HG03460 (cell line): ENCODE data around the gene FAM174C.
A peak's percentile ranks its signal among the peaks of the same experiment; 100 is the strongest.
"Not testable (repeated sequence)": the region's sequence is repeated elsewhere in the genome, so short reads cannot be mapped to it uniquely, and the experiment has no call there.

Experiments used
- ATAC-seq: cut with Tn5 transposase; IDR thresholded peaks from one replicate; pipeline ENCODE4 v1.9.1; 2021; ENCODE audit not compliant: unreplicated experiment

Gene FAM174C

GRCh38 chr19:1237027-1237659 is 38.2 kb upstream of the FAM174C start:
- ATAC-seq = no peak

- ATAC-seq = no peak
Observed at GRCh38 chr19:1237754-1238368, 37.5 kb upstream of the FAM174C start, which contains the start of gene CBARP. CBARP (minus strand) TSS chr19:1238005; CDS start chr19:1236100, 1,905 bp downstream.

- no peak for ATAC-seq
Observed at GRCh38 chr19:1238369-1239303, 36.7 kb upstream of the FAM174C start.

GRCh38 chr19:1239420-1239795 is 35.9 kb upstream of the FAM174C start:
- ATAC-seq = no peak

- no peak for ATAC-seq
Observed at GRCh38 chr19:1239796-1240737, 35.3 kb upstream of the FAM174C start.

GRCh38 chr19:1240925-1241324 is 34.4 kb upstream of the FAM174C start:
- ATAC-seq = no peak

- ATAC-seq = peak; percentile 45
Observed at GRCh38 chr19:1241417-1242095, 33.8 kb upstream of the FAM174C start, which contains the start of gene ATP5F1D. ATP5F1D (plus strand) TSS chr19:1241751; CDS start chr19:1241851, 100 bp downstream.

- no peak for ATAC-seq
Observed at GRCh38 chr19:1243768-1244692, 31.3 kb upstream of the FAM174C start.

- ATAC-seq = no peak
Observed at GRCh38 chr19:1244693-1245451, 30.5 kb upstream of the FAM174C start.

GRCh38 chr19:1245494-1246264 is 29.7 kb upstream of the FAM174C start:
- no peak for ATAC-seq

- not testable (repeated sequence) for ATAC-seq
Observed at GRCh38 chr19:1246265-1247087, 28.9 kb upstream of the FAM174C start.

- ATAC-seq = no peak
Observed at GRCh38 chr19:1247748-1248138, 27.6 kb upstream of the FAM174C start.

GRCh38 chr19:1248139-1248785 is 27.1 kb upstream of the FAM174C start, which contains the start of gene MIDN:
MIDN (plus strand) TSS chr19:1248583; CDS start chr19:1250297, 1,714 bp downstream.
- peak; percentile 12 for ATAC-seq

GRCh38 chr19:1248786-1249297 is 26.5 kb upstream of the FAM174C start:
- peak; percentile 24 for ATAC-seq

- ATAC-seq = peak; percentile 37
Observed at GRCh38 chr19:1249298-1249989, 25.9 kb upstream of the FAM174C start.
